GM12865 (cell line): ENCODE data around the gene TRIM41.

Experiments used
- DNase-seq: peaks from one replicate; pipeline ENCODE4 v3.0.0; 2010; ENCODE audit warnings: low read depth
- H3K4me3 ChIP-seq: 2 replicates; pipeline ENCODE4 v1.5.1; 2011; ENCODE audit warnings: mild to moderate bottlenecking, low read depth, low read length, control low read depth
- CTCF ChIP-seq: IDR thresholded peaks from 2 replicates; pipeline ENCODE4 v1.5.1; 2011; ENCODE audit warnings: low read length, control low read depth, low read depth, inconsistent platforms; ENCODE audit not compliant: insufficient read depth; ENCODE audit errors: missing control alignments

TRIM41 gene

DNA sequence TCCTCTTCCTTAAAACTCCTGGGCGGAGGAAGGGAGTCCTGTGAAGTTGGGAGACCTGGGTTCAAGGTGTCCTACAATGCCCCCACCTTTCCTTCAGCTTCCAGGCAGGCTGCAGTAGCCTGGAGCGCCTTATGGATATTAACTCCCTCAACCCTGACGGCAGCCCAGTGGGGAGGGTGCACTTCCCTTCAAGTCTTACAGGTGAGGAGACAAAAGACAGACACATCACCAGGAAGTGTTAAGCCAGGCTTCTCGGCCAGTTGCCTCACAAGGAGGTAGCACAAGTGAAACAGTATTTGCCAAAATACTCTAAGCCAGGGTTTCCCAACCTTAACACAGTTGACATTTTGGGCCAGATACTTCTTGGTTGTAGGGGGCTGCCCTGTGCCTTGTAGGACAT, 22.3 kb upstream of the TRIM41 start:
- TF ChIP-seq CTCF = no peak
- no peak for DNase-seq
- no peak overlapping the region for H3K4me3 ChIP-seq

DNA sequence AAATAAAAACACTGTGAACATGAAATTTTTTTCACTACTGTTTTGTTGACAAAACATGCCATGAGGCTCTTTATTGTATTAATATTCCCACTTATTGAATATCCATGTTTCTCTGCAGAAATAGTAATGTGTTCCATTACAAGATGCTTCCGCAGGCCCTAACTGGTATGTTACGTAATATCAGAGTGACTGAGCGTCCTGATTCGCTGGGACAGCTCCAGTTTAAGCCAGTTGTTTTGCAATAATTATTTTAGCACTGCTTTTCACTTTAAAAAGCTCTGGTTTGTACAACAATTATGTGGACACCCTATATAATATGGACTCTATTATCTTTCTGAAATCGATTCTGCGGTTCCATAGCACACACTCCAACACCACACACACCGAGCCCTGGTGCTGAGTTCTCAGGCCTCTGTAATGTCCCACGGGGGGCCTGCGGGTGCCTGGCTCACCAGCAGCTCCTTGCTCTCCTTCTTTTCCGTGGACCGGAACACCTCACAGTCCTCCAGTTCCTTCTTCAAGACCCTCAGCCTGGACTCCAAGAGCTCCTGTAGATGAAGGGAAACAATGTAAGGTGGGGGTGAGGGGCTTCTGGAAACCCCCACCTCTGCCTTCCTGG, 19.9 kb upstream of the TRIM41 start:
- TF ChIP-seq CTCF = no peak
- no peak for DNase-seq
- no peak overlapping the region for H3K4me3 ChIP-seq

- H3K4me3 ChIP-seq = peak overlapping the region; percentile 52
- TF ChIP-seq CTCF = no peak
- DNase-seq = no peak
These were observed 19.3 kb upstream of the TRIM41 start for GRCh38 chr5:181203777-181204112.

DNA sequence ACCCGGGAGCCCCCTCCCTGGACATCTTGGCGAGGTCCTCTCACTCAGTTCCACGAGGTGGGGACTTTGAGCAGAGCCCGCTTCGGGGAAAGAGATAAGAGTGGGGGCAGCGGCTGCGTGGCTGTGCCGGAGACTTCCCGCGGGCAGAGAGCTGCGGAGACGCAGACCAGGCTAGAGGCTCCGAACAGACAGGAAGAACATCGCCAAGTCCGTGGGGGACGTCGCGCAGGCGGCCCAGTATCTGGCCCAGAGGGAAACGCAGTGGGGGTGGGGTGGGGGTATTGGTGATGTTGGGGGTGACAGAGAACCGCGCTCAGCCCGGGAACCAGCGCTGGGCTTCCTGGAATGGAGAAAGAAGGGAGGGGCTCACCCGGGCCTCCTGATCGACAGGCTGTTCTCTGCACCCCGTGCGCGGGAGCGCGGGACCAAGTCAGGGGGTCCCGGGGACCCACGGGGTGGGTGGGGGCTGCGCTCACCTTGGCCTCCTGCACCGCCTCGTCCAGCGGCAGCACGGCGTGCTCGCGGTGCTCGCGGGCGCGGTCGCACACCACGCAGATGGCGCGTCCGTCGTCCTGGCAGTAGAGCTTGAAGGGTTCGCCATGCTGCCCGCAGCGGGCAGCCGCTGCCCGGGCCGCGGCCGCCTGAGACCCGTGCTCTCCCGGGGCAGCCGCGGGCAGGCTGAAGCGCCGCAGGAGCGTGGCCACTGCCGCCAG, 18.8 kb upstream of the TRIM41 start:
- no peak for DNase-seq
- no peak for TF ChIP-seq CTCF
- peak overlapping the region; percentile 52 for H3K4me3 ChIP-seq

DNA sequence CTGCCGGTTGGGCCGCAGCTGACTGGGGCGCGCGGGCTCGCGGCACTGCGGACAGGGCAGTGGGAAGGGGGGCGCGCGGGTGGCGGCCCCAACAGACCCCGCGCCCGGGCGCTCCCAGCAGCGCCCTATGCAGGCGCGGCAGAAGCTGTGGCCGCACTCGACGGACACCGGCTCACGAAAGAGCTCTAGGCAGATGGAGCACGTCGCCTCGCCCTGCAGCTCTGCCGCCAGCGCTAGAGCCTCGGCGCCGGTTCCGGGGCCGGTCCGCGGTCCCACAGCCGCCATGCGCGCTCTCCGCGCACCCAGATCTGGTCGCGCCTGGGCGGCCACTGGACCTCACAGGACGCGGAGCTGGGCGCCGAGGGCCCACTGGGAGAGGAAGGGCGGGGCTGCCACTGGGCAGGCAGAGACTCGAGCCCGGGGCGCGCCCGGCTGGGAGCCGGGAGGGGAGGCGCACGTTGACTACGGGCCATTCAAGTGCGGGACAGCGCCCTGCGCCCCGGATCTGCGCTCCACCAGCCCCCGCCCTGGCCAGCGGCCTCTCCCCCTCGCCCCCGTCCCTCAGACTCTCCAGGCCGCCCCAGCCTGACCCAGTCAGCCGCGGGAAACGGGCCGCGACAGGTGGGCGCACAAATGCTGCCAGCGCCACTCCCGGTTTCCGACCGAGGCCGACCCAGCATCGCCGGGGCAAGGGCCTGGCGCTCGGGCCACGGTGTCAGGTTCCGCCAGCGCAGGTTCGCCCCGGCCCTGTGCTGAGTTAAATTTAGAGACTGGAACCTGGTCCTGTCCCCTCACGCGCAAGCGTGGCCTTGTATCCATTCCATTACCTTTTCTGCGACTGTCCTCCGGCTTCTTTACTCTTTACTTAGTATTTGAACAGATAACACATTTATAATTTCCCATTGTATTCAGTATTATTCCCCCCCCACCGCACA, 18.0 kb upstream of the TRIM41 start, which contains the start of gene TRIM7:
TRIM7 (minus strand) TSS at position 371 of the 935 bp plus-strand sequence; CDS start at position 285, 86 bp downstream.
- no peak for TF ChIP-seq CTCF
- DNase-seq = peak; percentile 54
- peak within 1 kb of the TSS; percentile 52 for H3K4me3 ChIP-seq

DNA sequence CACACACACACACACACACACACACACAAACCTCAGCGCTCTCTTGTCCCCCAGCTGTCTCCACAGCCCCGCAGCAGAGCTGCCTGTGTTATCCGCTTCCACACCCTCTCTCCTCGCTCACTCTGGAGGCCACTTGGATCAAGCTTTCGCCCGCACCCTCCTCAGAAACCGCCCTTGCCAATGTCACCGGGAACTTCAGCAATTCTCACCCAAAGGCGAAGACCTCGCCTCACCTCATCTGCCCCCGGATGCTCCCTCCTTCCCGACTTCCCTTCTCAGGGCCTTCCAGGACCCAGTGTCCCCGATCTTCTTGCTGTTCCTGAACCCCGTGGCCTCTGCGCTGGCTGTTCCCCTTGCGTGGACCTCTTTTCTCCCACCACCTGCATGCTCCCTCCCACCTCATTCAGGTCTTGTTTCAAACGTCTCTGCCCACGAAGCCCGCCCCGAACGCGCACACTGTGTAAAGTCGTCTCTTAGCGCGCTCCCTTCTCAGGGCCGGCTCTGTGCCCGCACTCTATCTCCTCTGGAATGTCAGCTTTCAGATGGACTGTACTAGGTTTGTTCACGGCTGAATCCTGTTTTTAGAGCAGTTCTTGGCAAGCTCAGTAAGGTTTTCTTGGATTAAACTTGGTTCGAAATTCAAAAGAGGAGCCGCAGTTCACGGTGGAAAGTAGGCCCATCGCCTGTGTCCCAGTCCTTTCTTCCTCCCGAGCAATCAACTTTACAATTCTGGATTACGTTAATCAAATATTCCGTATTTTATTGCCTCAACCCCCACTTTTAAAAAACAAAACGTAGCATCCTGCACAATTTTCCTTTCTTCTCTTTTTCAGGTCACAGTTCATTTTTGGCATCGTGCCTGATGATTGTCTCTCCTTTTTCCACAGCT, 17.1 kb upstream of the TRIM41 start:
- no peak for TF ChIP-seq CTCF
- H3K4me3 ChIP-seq = peak overlapping the region; percentile 52
- no peak for DNase-seq
